ENCODE data around the gene BTBD6. TPM values are rescaled to one million over a fixed set of nuclear protein-coding genes. Genes with fewer than 3 reads are reported as not detected.

Gene BTBD6
- total and polyA plus RNA-seq, 9 of the 15 experiments (the other 6 are each of a cell fraction or from before 2014, with no cell fraction given), result not detected

- no peak for TF ChIP-seq YY1 (IDR thresholded peaks at IDR 0.05; ENCODE audit: borderline replicate concordance in 1 of 3, control insufficient read depth in 1 of 3, extremely low read depth in 1 of 3, insufficient read depth in 3 of 3, insufficient read length in 1 of 3, insufficient replicate concordance in 2 of 3, low read depth in 1 of 3, low read length in 2 of 3)
- no peak for TF ChIP-seq ZNF239 (CRISPR knock-in tag; IDR thresholded peaks at IDR 0.05)
Measured at GRCh38 chr14:105247715-105248367, 492 bp upstream of the BTBD6 start (continued).

- FAIRE-seq, result no peak
- DNase-seq (ENCODE audit: extremely low read depth in 1 of 4, low spot score in 3 of 4), result no peak
- no peaks in the 10 kb centered on the region for H3K4me1 ChIP-seq (replicated peaks in 1 of 2; ENCODE audit: control insufficient read depth in 2 of 2, insufficient read depth in 2 of 2, low read length in 2 of 2)
- H3K36me3 ChIP-seq (ENCODE audit: control insufficient read depth, insufficient read depth, low read length), result peaks cover 23% of the 10 kb centered on the region; the same call in 2 of the 3 replicates
- H4K20me1 ChIP-seq (replicated peaks; ENCODE audit: control insufficient read depth, insufficient read depth, low read length), result no peaks in the 10 kb centered on the region
- no peak overlapping the region for H2AFZ ChIP-seq (ENCODE audit: low read depth, low read length)
- no peaks in the 10 kb centered on the region for H3K79me2 ChIP-seq (ENCODE audit: control insufficient read depth, insufficient read depth, low read length)
- no peaks in the 10 kb centered on the region for H3K9me1 ChIP-seq (ENCODE audit: control insufficient read depth, insufficient read depth, low read length)
- no peak overlapping the region for H3K4me3 ChIP-seq
- WGBS (ENCODE audit: insufficient coverage, low coverage, missing lambda C conversion rate), result 92% methylated on average over 27 of the region's 62 CpGs
- no peaks in the 10 kb centered on the region for H3K9me3 ChIP-seq (replicated peaks; ENCODE audit: control insufficient read depth, insufficient read depth, low read depth, low read length)
- ATAC-seq, result no peak
- no peak overlapping the region for H3K4me2 ChIP-seq (ENCODE audit: insufficient read depth, low read length)
- H3K9ac ChIP-seq (ENCODE audit: insufficient read depth in 1 of 2, low read depth in 2 of 2, low read length in 2 of 2), result no peak overlapping the region
- ChIA-PET POLR2A (no interaction called here), CTCF (ENCODE audit: low intra/inter-chr PET ratio) (no interaction called here)
- no peak overlapping the region for H3K27ac ChIP-seq (ENCODE audit: extremely low read depth, low read depth, low read length)
- BruUV-seq (replicated peaks), result no TSS peak
- H3K27me3 ChIP-seq (ENCODE audit: control insufficient read depth in 2 of 2, insufficient read depth in 2 of 2, low read length in 2 of 2), result no peaks in the 10 kb centered on the region
- in situ Hi-C loops (cut with MboI) (no loop called here), intact Hi-C loops (cut with micrococcal nuclease) (no loop called here)
- TF ChIP-seq, protein P1, sequence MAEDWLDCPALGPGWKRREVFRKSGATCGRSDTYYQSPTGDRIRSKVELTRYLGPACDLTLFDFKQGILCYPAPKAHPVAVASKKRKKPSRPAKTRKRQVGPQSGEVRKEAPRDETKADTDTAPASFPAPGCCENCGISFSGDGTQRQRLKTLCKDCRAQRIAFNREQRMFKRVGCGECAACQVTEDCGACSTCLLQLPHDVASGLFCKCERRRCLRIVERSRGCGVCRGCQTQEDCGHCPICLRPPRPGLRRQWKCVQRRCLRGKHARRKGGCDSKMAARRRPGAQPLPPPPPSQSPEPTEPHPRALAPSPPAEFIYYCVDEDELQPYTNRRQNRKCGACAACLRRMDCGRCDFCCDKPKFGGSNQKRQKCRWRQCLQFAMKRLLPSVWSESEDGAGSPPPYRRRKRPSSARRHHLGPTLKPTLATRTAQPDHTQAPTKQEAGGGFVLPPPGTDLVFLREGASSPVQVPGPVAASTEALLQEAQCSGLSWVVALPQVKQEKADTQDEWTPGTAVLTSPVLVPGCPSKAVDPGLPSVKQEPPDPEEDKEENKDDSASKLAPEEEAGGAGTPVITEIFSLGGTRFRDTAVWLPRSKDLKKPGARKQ (CRISPR knock-in tag; IDR thresholded peaks at IDR 0.05), result no peak
- no peak for TF ChIP-seq MBD2 (IDR thresholded peaks at IDR 0.05; ENCODE audit: borderline replicate concordance, low read depth)
- TF ChIP-seq RBFOX2 (IDR thresholded peaks at IDR 0.05; ENCODE audit: low read depth, low read length), result no peak
- no peak for TF ChIP-seq STAG1 (CRISPR knock-in tag; IDR thresholded peaks at IDR 0.05; ENCODE audit: borderline replicate concordance)
- TF ChIP-seq TCF7 (IDR thresholded peaks at IDR 0.05; ENCODE audit: borderline replicate concordance), result no peak
- no peak for TF ChIP-seq ZSCAN32 (CRISPR knock-in tag; IDR thresholded peaks at IDR 0.05)
- TF ChIP-seq GTF2A2 (tag; IDR thresholded peaks at IDR 0.05), result no peak
- no peak for TF ChIP-seq JUN (IDR thresholded peaks at IDR 0.05; ENCODE audit: borderline replicate concordance, low read depth, low read length)
- no peak for TF ChIP-seq JUN (CRISPR knock-in tag; IDR thresholded peaks at IDR 0.05; ENCODE audit: borderline replicate concordance)
- TF ChIP-seq SMARCE1 (IDR thresholded peaks at IDR 0.05), result no peak
- TF ChIP-seq ZNF639 (CRISPR knock-in tag; conservative IDR thresholded peaks at IDR 0.05 in 1 of 2, IDR thresholded peaks at IDR 0.05 in 1 of 2), result no peak
- TF ChIP-seq RFX1 (IDR thresholded peaks at IDR 0.05), result no peak
- TF ChIP-seq THAP7 (CRISPR knock-in tag; IDR thresholded peaks at IDR 0.05), result no peak
- no peak for TF ChIP-seq ZNF507 (tag; conservative IDR thresholded peaks at IDR 0.05)
Measured at GRCh38 chr14:105249182-105250007, 1.1 kb downstream of the BTBD6 start.
